HepG2 (cell line): ENCODE data around the gene NOL12. TPM values are rescaled to one million over a fixed set of nuclear protein-coding genes. Genes with fewer than 3 reads are reported as not detected.
A peak's percentile ranks its signal among the peaks of the same experiment; 100 is the strongest.

Experiments
- FOXM1 ChIP-seq: sonication (generic); formaldehyde crosslinking; IDR thresholded peaks from 2 replicates; pipeline ENCODE4 v1.5.0; 2020; ENCODE audit warnings: missing genetic modification reagents
- GPN1 ChIP-seq: sonication (generic); formaldehyde crosslinking; IDR thresholded peaks from 2 replicates; pipeline ENCODE4 v1.5.1; 2020; ENCODE audit warnings: missing genetic modification reagents, borderline replicate concordance
- GTF3A ChIP-seq: sonication (generic); formaldehyde crosslinking; conservative IDR thresholded peaks from 2 replicates; pipeline ENCODE4 v1.4.0; 2020; ENCODE audit warnings: mild to moderate bottlenecking, missing genetic modification reagents
- HNF1B ChIP-seq: sonication (generic); formaldehyde crosslinking; IDR thresholded peaks from 2 replicates; pipeline ENCODE4 v1.5.1; 2020; ENCODE audit warnings: mild to moderate bottlenecking, moderate library complexity, missing genetic modification reagents
- KMT2B ChIP-seq: IDR thresholded peaks from 2 replicates; pipeline ENCODE4 v1.6.1; 2016; ENCODE audit warnings: missing genetic modification reagents, missing compliant biosample characterization
- MLXIP ChIP-seq: sonication (generic); formaldehyde crosslinking; IDR thresholded peaks from 2 replicates; pipeline ENCODE4 v1.9.0; 2021; ENCODE audit warnings: missing genetic modification reagents, borderline replicate concordance
- NFKB2 ChIP-seq: sonication (generic); formaldehyde crosslinking; IDR thresholded peaks from 2 replicates; pipeline ENCODE4 v1.4.0; 2020; ENCODE audit warnings: missing genetic modification reagents, borderline replicate concordance
- PHF8 ChIP-seq: sonication (generic); formaldehyde crosslinking; IDR thresholded peaks from 2 replicates; pipeline ENCODE4 v1.5.0; 2020; ENCODE audit warnings: missing genetic modification reagents
- RARG ChIP-seq: sonication (generic); formaldehyde crosslinking; IDR thresholded peaks from 2 replicates; pipeline ENCODE4 v1.4.0; 2020; ENCODE audit warnings: low read depth, mild to moderate bottlenecking, missing genetic modification reagents
- SMAD1 ChIP-seq: sonication (generic); formaldehyde crosslinking; IDR thresholded peaks from 2 replicates; pipeline ENCODE4 v1.4.0; 2020; ENCODE audit warnings: missing genetic modification reagents, low read depth, mild to moderate bottlenecking, borderline replicate concordance
- SP4 ChIP-seq: sonication (generic); formaldehyde crosslinking; IDR thresholded peaks from 2 replicates; pipeline ENCODE4 v1.8.1; 2023; ENCODE audit warnings: mild to moderate bottlenecking, missing genetic modification reagents
- TFE3 ChIP-seq: IDR thresholded peaks from 2 replicates; pipeline ENCODE4 v1.6.1; 2016
- TRIM22 ChIP-seq: fragments of 450-650 bp; IDR thresholded peaks from 2 replicates; pipeline ENCODE4 v1.6.1; 2017
- WIZ ChIP-seq: sonication (generic); formaldehyde crosslinking; IDR thresholded peaks from 2 replicates; pipeline ENCODE4 v1.5.1; 2020; ENCODE audit warnings: mild to moderate bottlenecking, missing genetic modification reagents
- ZNF143 ChIP-seq: sonication (generic); formaldehyde crosslinking; IDR thresholded peaks from 2 replicates; pipeline ENCODE4 v1.4.0; 2020; ENCODE audit warnings: missing genetic modification reagents
- ZNF207 ChIP-seq: fragments of 450-650 bp; IDR thresholded peaks from 2 replicates; pipeline ENCODE4 v1.6.1; 2016; ENCODE audit warnings: antibody characterized with exemption, borderline replicate concordance
- ZNF24 ChIP-seq: fragments of 450-650 bp; IDR thresholded peaks from 2 replicates; pipeline ENCODE4 v1.6.1; 2017; ENCODE audit warnings: antibody characterized with exemption, mild to moderate bottlenecking
- ZNF317 ChIP-seq: sonication (generic); formaldehyde crosslinking; IDR thresholded peaks from 2 replicates; pipeline ENCODE4 v1.5.0; 2020; ENCODE audit warnings: mild to moderate bottlenecking, missing genetic modification reagents
- ZNF543 ChIP-seq: sonication (generic); formaldehyde crosslinking; IDR thresholded peaks from 2 replicates; pipeline ENCODE4 v1.4.0; 2020; ENCODE audit warnings: mild to moderate bottlenecking, missing genetic modification reagents
- ZNF607 ChIP-seq: sonication (generic); formaldehyde crosslinking; IDR thresholded peaks from 2 replicates; pipeline ENCODE4 v1.5.1; 2020; ENCODE audit warnings: missing genetic modification reagents, mild to moderate bottlenecking, borderline replicate concordance
- ZNF709 ChIP-seq: sonication (generic); formaldehyde crosslinking; IDR thresholded peaks from 2 replicates; pipeline ENCODE4 v1.5.0; 2020; ENCODE audit warnings: mild to moderate bottlenecking, missing genetic modification reagents
- ZNF878 ChIP-seq: sonication (generic); formaldehyde crosslinking; IDR thresholded peaks from 2 replicates; pipeline ENCODE4 v1.8.1; 2023; ENCODE audit warnings: mild to moderate bottlenecking, missing genetic modification reagents, moderate library complexity
- polyA plus RNA-seq, 8 experiments: library from polyadenylated mRNA; depleted of rRNA in 3 of 8; stranded (reverse) in 7 of 8; unstranded in 1 of 8; fragments of >200 nt; fragmentation: Illumina TruSeq in 4 of 8; extraction: Trizol in 4 of 8; gene quantifications; 2 replicates each; pipeline versions ENCODE4 v1.2.1 to v1.2.3, GENCODE V29; 2011 to 2016; ENCODE audit warnings: low read depth in 4 of 8, missing spikeins in 1 of 8, mixed read lengths in 1 of 8; ENCODE audit not compliant: insufficient read depth in 1 of 8
- total RNA-seq, 5 experiments: library from RNA; depleted of rRNA; stranded (reverse); fragments of >200 nt; fragmentation: Illumina TruSeq; extraction: Trizol; gene quantifications; 2 replicates each; pipeline ENCODE4 v1.2.3, GENCODE V29; 2016; ENCODE audit warnings: low read depth in 1 of 5

NOL12 gene
- total and polyA plus RNA-seq, 2 of the 13 experiments (the other 11 are each of a cell fraction or from before 2014, with no cell fraction given) = 14.3 to 31.4 TPM

- TF ChIP-seq KMT2B (CRISPR knock-in tag) (no peak), MLXIP (CRISPR knock-in tag) (no peak), HNF1B (CRISPR knock-in tag) (peak; percentile 99), TRIM22 (no peak), FOXM1 (CRISPR knock-in tag) (no peak), ZNF878 (CRISPR knock-in tag) (peak; percentile 51; the same call in 1 of the 2 replicates), GTF3A (no peak), ZNF143 (CRISPR knock-in tag) (no peak), RARG (no peak), TFE3 (CRISPR knock-in tag) (peak; percentile 10; the same call in 1 of the 2 replicates), ZNF543 (CRISPR knock-in tag) (0 out of 2 replicates have a peak, but pooled peaks have one; percentile 59), PHF8 (CRISPR knock-in tag) (peak; percentile 50), SMAD1 (CRISPR knock-in tag) (0 out of 2 replicates have a peak, but pooled peaks have one; percentile 61), ZNF607 (CRISPR knock-in tag) (peak; percentile 27; the same call in 1 of the 2 replicates), ZNF24 (0 out of 2 replicates have a peak, but pooled peaks have one; percentile 17), NFKB2 (no peak), ZNF207 (no peak), ZNF317 (CRISPR knock-in tag) (0 out of 2 replicates have a peak, but pooled peaks have one; percentile 48), WIZ (CRISPR knock-in tag) (no peak), GPN1 (CRISPR knock-in tag) (no peak), ZNF709 (peak; percentile 30; the same call in 1 of the 2 replicates), SP4 (CRISPR knock-in tag) (peak; percentile 48; the same call in 1 of the 2 replicates)
These were observed 45.8 kb downstream of the NOL12 start (continued) for GRCh38 chr22:37731804-37732471.
